Measurements from ENCODE around the gene ODR4. TPM values are rescaled to one million over a fixed set of nuclear protein-coding genes. Genes with fewer than 3 reads are reported as not detected.
A peak's percentile ranks its signal among the peaks of the same experiment; 100 is the strongest.
"Not testable (repeated sequence)": the region's sequence is repeated elsewhere in the genome, so short reads cannot be mapped to it uniquely, and the experiment has no call there.

ODR4 gene
- total RNA-seq, 3 donors from 2014 or later: 20.0 to 32.6 (median 25.9) TPM

DNA sequence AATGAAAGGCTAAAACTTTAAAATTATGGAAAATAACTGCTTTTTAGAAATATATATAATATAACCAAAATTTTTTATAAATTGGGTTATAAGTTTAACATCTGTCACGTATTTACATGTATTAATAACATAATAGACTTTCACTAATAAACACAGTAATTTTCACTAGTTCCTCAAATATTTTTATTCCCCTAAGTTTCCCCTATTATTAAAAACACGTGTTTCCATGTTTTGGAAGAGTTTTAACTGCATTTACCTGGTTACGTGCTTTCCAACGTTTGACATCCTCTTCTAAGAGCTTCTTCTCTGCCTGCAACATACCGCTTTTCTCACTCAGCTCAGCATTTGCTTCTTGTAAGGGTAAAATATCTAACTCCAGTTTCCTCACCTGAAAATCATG lies 34.9 kb upstream of the ODR4 start:
- intact Hi-C loops (cut with DNase I; ENCODE audit: low total_unique reads): no loop called here
- H3K27me3 ChIP-seq: no peaks in the 10 kb centered on the region
- peaks cover 5% of the 10 kb centered on the region for H3K36me3 ChIP-seq
- H3K27ac ChIP-seq: no peak overlapping the region
- no peak for DNase-seq (ENCODE audit: low spot score in 2 of 2)
- H3K4me3 ChIP-seq: no peak overlapping the region
- TF ChIP-seq, protein P1, sequence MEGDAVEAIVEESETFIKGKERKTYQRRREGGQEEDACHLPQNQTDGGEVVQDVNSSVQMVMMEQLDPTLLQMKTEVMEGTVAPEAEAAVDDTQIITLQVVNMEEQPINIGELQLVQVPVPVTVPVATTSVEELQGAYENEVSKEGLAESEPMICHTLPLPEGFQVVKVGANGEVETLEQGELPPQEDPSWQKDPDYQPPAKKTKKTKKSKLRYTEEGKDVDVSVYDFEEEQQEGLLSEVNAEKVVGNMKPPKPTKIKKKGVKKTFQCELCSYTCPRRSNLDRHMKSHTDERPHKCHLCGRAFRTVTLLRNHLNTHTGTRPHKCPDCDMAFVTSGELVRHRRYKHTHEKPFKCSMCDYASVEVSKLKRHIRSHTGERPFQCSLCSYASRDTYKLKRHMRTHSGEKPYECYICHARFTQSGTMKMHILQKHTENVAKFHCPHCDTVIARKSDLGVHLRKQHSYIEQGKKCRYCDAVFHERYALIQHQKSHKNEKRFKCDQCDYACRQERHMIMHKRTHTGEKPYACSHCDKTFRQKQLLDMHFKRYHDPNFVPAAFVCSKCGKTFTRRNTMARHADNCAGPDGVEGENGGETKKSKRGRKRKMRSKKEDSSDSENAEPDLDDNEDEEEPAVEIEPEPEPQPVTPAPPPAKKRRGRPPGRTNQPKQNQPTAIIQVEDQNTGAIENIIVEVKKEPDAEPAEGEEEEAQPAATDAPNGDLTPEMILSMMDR (IDR thresholded peaks at IDR 0.05): no peak
- no peak for TF ChIP-seq POLR2A (IDR thresholded peaks at IDR 0.05)
- TF ChIP-seq POLR2AphosphoS5 (IDR thresholded peaks at IDR 0.05): no peak
- no peaks in the 10 kb centered on the region for H3K4me1 ChIP-seq
- no peaks in the 10 kb centered on the region for H3K9me3 ChIP-seq

DNA sequence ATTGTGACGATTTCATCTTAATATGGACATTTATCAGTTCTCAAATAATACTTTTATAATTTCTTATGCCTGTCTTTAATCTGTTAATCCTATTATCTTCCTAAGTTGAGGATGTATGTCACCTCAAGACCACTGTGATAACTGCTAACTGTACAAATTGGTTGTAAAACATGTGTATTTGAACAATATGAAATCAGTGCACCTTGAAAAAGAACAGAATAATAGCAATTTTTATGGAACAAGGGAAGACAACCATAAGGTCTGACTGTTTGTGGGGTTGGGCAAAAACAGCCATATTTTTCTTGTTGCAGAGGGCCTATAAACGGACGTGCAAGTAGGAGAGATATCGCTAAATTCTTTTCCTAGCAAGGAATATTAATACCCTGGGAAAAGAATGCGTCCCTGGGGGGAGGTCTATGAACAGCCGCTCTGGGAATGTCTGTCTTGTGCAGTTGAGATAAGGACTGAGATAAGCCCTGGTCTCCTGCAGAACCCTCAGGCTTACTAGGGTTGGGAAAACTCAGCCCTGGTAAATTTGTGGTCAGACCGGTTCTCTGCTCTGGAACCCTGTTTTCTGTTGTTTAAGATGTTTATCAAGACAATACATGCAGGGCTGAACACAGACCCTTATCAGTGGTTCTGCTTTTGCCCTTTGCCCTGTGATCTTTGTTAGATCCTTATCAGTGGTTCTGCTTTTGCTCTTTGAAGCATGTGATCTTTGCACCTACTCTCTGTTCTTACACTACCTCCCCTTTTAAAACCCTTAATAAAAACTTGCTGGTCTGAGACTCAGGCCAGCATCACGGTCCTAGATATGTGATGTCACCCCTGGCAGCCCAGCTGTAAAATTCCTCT lies 27.6 kb upstream of the ODR4 start:
- H3K9me3 ChIP-seq; H3K4me3 ChIP-seq; H3K4me1 ChIP-seq; H3K27me3 ChIP-seq; DNase-seq (ENCODE audit: low spot score in 2 of 2); H3K27ac ChIP-seq; intact Hi-C loops (cut with DNase I; ENCODE audit: low total_unique reads): not testable (repeated sequence)
- peaks cover 20% of the 10 kb centered on the region for H3K36me3 ChIP-seq

DNA sequence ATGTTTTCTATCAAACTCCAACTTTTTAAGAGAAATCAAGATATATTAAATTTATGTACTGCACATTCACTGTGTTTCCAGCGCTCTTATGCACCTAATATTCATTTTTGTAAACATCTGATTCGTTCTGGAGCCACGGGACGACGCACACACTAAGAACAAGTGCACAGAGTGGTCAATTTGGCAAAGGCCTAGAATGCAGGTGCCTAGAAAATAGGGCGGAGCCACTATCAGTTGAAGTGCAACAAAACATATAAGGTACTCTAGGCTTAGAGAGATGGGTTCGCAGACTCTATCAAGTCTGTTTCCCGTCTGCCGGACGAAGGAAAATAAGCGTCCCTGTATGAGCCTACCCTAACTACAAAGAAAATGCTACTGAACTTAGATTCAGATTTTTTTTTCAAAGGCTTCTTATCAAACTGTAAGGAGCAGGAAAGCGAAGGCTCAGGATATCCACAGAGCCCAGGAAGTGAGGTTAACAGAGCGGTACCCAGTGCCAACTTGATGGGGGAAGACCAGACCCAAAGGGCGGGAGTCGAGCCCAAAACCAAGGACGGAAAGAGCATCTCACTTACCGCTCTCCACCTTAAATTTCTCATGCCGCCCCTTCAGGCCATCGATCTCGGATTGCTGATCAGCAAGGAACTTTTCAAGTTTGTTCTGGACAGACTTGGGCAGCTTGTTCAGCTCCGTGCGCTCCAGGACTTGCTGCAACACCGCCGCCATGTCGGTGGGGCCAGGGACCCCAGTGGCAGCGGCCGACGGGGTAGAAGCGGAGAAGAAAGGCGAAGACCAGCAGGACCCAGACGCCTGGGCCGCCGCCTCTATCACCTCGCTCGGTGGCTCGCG lies 1.1 kb upstream of the ODR4 start:
- peak overlapping the region; percentile 97 to 98 for H3K27ac ChIP-seq
- no peaks in the 10 kb centered on the region for H3K9me3 ChIP-seq
- H3K36me3 ChIP-seq: no peaks in the 10 kb centered on the region
- peaks cover 3 to 8% of the 10 kb centered on the region in 2 donors for H3K4me1 ChIP-seq
- H3K27me3 ChIP-seq: no peaks in the 10 kb centered on the region
- DNase-seq (ENCODE audit: low spot score in 2 of 2): no peak
- TF ChIP-seq POLR2AphosphoS5 (IDR thresholded peaks at IDR 0.05): no peak
- no peak for TF ChIP-seq POLR2A (IDR thresholded peaks at IDR 0.05)
- TF ChIP-seq, protein P1 (IDR thresholded peaks at IDR 0.05): no peak
- intact Hi-C loops (cut with DNase I; ENCODE audit: low total_unique reads): no loop called here
- H3K4me3 ChIP-seq: peak overlapping the region; percentile 73 to 92 (median 76)

DNA sequence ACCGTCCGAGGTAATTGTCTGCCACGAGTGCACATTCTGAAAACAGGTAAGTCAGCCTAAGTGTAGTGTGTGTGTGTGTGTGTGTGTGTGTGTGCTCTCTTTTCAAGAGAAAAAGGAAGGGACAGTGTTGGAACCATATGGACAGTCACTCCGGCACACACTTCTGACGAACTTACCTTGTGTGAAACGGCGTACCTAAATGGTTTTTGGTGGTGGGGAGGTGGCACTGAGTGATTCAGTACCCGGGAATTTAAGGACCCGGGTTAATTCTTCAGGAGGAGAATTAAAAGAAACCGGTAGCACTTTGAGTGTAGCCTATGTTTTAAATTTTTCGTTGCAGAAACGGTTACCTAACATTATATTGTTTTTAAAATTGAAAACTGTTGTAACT lies 286 bp downstream of the ODR4 start:
- intact Hi-C loops (cut with DNase I; ENCODE audit: low total_unique reads): no loop called here

DNA sequence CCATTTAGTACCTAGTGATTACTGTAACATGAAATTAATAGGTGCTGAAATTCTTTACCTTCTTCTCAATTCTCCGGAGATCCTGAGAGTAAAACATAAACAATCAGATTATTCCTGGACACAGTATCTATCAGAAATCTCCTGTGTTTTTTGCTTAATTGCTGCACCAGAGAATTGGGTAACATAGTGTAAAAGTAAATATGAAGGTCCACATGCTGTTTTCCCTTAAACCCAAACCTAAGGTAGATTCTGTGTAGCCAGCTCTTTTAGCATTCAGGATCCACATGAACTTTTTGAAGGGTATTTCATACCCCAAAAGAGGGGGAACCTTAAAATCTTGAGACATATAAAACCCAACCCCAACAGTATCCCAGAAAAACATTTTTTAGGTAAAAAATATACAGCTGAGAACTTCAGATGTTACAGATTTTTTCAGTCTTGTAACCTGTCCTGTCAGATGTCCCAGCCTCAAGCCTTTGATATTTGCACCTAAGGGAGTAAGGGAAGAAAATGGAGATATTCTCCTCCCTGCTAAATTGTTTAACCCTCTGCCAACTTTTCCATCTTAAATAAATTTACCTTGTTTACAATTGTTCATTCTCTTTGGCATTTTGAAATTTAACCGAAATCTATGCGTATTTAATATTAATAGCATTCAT lies 11.2 kb downstream of the ODR4 start:
- TF ChIP-seq POLR2A (IDR thresholded peaks at IDR 0.05) (no peak), POLR2AphosphoS5 (IDR thresholded peaks at IDR 0.05) (no peak)
- TF ChIP-seq, protein P1 (IDR thresholded peaks at IDR 0.05): no peak
- H3K36me3 ChIP-seq: peaks cover 7% of the 10 kb centered on the region
- no peaks in the 10 kb centered on the region for H3K9me3 ChIP-seq
- H3K4me3 ChIP-seq: no peak overlapping the region
- H3K27me3 ChIP-seq: no peaks in the 10 kb centered on the region
- intact Hi-C loops (cut with DNase I; ENCODE audit: low total_unique reads): no loop called here
- no peak for DNase-seq (ENCODE audit: low spot score in 2 of 2)
- H3K4me1 ChIP-seq: no peaks in the 10 kb centered on the region
- H3K27ac ChIP-seq: no peak overlapping the region

More for the DNA sequence above, 286 bp downstream of the ODR4 start:
- Histone ChIP-seq H3K9me3 (no peaks in the 10 kb centered on the region), H3K27ac (peak overlapping the region; percentile 97 to 98), H3K4me3 (peak overlapping the region; percentile 73 to 92 (median 76)), H3K27me3 (no peaks in the 10 kb centered on the region), H3K36me3 (no peaks in the 10 kb centered on the region), H3K4me1 (peaks cover 3 to 8% of the 10 kb centered on the region in 2 donors)
- DNase-seq (ENCODE audit: low spot score in 2 of 2): no peak
- TF ChIP-seq POLR2A (IDR thresholded peaks at IDR 0.05) (no peak), POLR2AphosphoS5 (IDR thresholded peaks at IDR 0.05) (no peak)
- TF ChIP-seq, protein P1 (IDR thresholded peaks at IDR 0.05): no peak

Data from breast epithelium (tissue), 4 donors.